Fibroblast of lung (primary cell): ENCODE results near the gene MRPS18A. TPM values are rescaled to one million over a fixed set of nuclear protein-coding genes. Genes with fewer than 3 reads are reported as not detected.
"Not testable (repeated sequence)": the region's sequence is repeated elsewhere in the genome, so short reads cannot be mapped to it uniquely, and the experiment has no call there.

ENCODE experiments used
- DNase-seq, 2 donors: peaks; one replicate each; pipeline versions ENCODE4 v3.0.0 to v3.0.0-alpha.2; 2010; ENCODE audit warnings: low read depth in 2 of 2
- H2AFZ ChIP-seq: 2 replicates; pipeline ENCODE4 v1.5.1; 2012; ENCODE audit warnings: low read length, control low read depth, inconsistent platforms
- H3K27ac ChIP-seq: 2 replicates; pipeline ENCODE4 v1.5.1; 2011; ENCODE audit warnings: low read length, control low read depth; ENCODE audit not compliant: insufficient read depth
- H3K27me3 ChIP-seq: 2 replicates; pipeline ENCODE4 v1.5.1; 2011; ENCODE audit warnings: mild to moderate bottlenecking, low read length; ENCODE audit not compliant: control insufficient read depth, insufficient read depth
- H3K36me3 ChIP-seq: 2 replicates; pipeline ENCODE4 v1.5.1; 2011; ENCODE audit warnings: low read length; ENCODE audit not compliant: control insufficient read depth, insufficient read depth
- H3K4me1 ChIP-seq: 2 replicates; pipeline ENCODE4 v1.5.1; 2011; ENCODE audit warnings: low read length; ENCODE audit not compliant: control insufficient read depth, insufficient read depth; ENCODE audit errors: extremely low read depth
- H3K4me2 ChIP-seq: 2 replicates; pipeline ENCODE4 v1.5.1; 2011; ENCODE audit warnings: low read length, control low read depth; ENCODE audit not compliant: insufficient read depth; ENCODE audit errors: extremely low read depth
- H3K4me3 ChIP-seq, 4 experiments: fragments of 200-600 bp in 1 of 4; sonication (generic) in 1 of 4; replicated peaks in 1 of 4; 2 replicates each; pipeline ENCODE4 v1.5.1; 2011 to 2016; ENCODE audit warnings: low read length in 4 of 4, low read depth in 3 of 4, mild to moderate bottlenecking in 3 of 4, control low read depth in 2 of 4, inconsistent platforms in 1 of 4, mixed read lengths in 1 of 4; ENCODE audit not compliant: insufficient read depth in 1 of 4; ENCODE audit errors: control extremely low read depth in 1 of 4
- H3K79me2 ChIP-seq: 2 replicates; pipeline ENCODE4 v1.5.1; 2012; ENCODE audit warnings: mild to moderate bottlenecking, low read length, inconsistent platforms; ENCODE audit not compliant: control insufficient read depth, insufficient read depth
- H3K9ac ChIP-seq: 2 replicates; pipeline ENCODE4 v1.5.1; 2011; ENCODE audit warnings: mild to moderate bottlenecking, low read length, control low read depth; ENCODE audit not compliant: insufficient read depth
- H3K9me3 ChIP-seq: 2 replicates; pipeline ENCODE4 v1.5.1; 2012; ENCODE audit warnings: low read depth, low read length; ENCODE audit not compliant: control insufficient read depth, insufficient read depth
- H4K20me1 ChIP-seq: 2 replicates; pipeline ENCODE4 v1.5.1; 2011; ENCODE audit warnings: low read length; ENCODE audit not compliant: control insufficient read depth, insufficient read depth; ENCODE audit errors: extremely low read depth
- CTCF ChIP-seq, 2 donors: IDR thresholded peaks in 1 of 2; conservative IDR thresholded peaks in 1 of 2; 1 replicate in 1 of 2; 2 replicates in 1 of 2; pipeline ENCODE4 v1.5.1; 2011 to 2012; ENCODE audit warnings: low read length in 2 of 2, control low read depth in 1 of 2, inconsistent platforms in 1 of 2, low read depth in 1 of 2, mild to moderate bottlenecking in 1 of 2
- EZH2 ChIP-seq: IDR thresholded peaks from 2 replicates; pipeline ENCODE4 v1.5.1; 2012; ENCODE audit warnings: low read length, control low read depth, mild to moderate bottlenecking; ENCODE audit errors: missing control alignments
- polyA plus RNA-seq, 2 donors: library from polyadenylated mRNA; depleted of rRNA in 1 of 2; stranded (reverse) in 1 of 2; unstranded in 1 of 2; fragments of >200 nt; gene quantifications; 2 replicates each; pipeline ENCODE4 v1.2.1, GENCODE V29; 2011 to 2012; ENCODE audit warnings: missing spikeins in 1 of 2
- total RNA-seq: library from RNA; depleted of rRNA; stranded (reverse); fragments of >200 nt; gene quantifications from 2 replicates; pipeline ENCODE4 v1.2.1, GENCODE V29; 2014

The MRPS18A gene
- total and polyA plus RNA-seq, 2 donors (not counting 1 experiment from before 2014, with no cell fraction given) = 31.8 to 42.1 TPM

GRCh38 chr6:43658161-43658560, 29.4 kb downstream of the MRPS18A start:
- Histone ChIP-seq H3K4me2 (no peak overlapping the region), H3K27ac (no peak overlapping the region), H2AFZ (no peak overlapping the region), H3K4me1 (no peaks in the 10 kb centered on the region), H3K79me2 (no peaks in the 10 kb centered on the region), H3K36me3 (no peaks in the 10 kb centered on the region), H3K4me3 (no peak overlapping the region), H4K20me1 (no peaks in the 10 kb centered on the region), H3K9ac (no peak overlapping the region), H3K9me3 (no peaks in the 10 kb centered on the region), H3K27me3 (no peaks in the 10 kb centered on the region)
- no peak for TF ChIP-seq EZH2
- DNase-seq = no peak

- Histone ChIP-seq H3K79me2 (no peaks in the 10 kb centered on the region), H3K4me3 (no peak overlapping the region), H3K27me3 (no peaks in the 10 kb centered on the region), H4K20me1 (no peaks in the 10 kb centered on the region), H3K9me3 (no peaks in the 10 kb centered on the region), H3K4me2 (no peak overlapping the region), H3K36me3 (no peaks in the 10 kb centered on the region), H3K9ac (no peak overlapping the region), H3K27ac (no peak overlapping the region), H3K4me1 (no peaks in the 10 kb centered on the region), H2AFZ (no peak overlapping the region)
- TF ChIP-seq EZH2 (no peak), CTCF (conservative IDR thresholded peaks at IDR 0.05 in 1 of 2, IDR thresholded peaks at IDR 0.05 in 1 of 2; ENCODE audit: low read depth in 1 of 2, low read length in 2 of 2) (no peak)
- DNase-seq = no peak
Measured at GRCh38 chr6:43657221-43657802, 30.3 kb downstream of the MRPS18A start.

DNA sequence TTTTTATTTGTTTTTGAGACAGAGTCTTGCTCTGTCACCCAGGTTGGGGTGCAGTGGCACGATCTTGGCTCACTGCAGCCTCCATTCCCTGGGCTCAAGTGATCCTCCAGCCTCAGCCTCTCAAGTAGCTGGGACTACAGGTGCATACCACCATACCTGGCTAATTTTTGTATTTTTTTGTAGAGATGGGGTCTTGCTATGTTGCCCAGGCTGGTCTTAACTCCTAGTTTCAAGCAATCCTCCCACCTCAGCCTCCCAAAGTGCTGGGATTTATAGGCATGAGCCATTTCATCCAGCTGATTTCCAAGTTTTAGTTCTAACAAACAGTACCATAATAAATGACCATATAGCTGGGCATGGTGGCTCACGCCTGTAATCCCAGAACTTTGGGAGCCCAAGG, 34.8 kb downstream of the MRPS18A start:
- H3K36me3 ChIP-seq, H3K9ac ChIP-seq, H3K4me3 ChIP-seq, DNase-seq, H3K4me2 ChIP-seq, H2AFZ ChIP-seq, H4K20me1 ChIP-seq, H3K4me1 ChIP-seq, H3K9me3 ChIP-seq, H3K27ac ChIP-seq, H3K27me3 ChIP-seq, H3K79me2 ChIP-seq: not testable (repeated sequence)

- DNase-seq = no peak
- no peak overlapping the region for H3K4me3 ChIP-seq
- H2AFZ ChIP-seq = no peak overlapping the region
- no peaks in the 10 kb centered on the region for H3K36me3 ChIP-seq
- no peaks in the 10 kb centered on the region for H3K27me3 ChIP-seq
- TF ChIP-seq CTCF (conservative IDR thresholded peaks at IDR 0.05 in 1 of 2, IDR thresholded peaks at IDR 0.05 in 1 of 2; ENCODE audit: low read depth in 1 of 2, low read length in 2 of 2) (no peak), EZH2 (no peak)
- no peaks in the 10 kb centered on the region for H4K20me1 ChIP-seq
- H3K4me1 ChIP-seq = no peaks in the 10 kb centered on the region
- H3K79me2 ChIP-seq = no peaks in the 10 kb centered on the region
- no peak overlapping the region for H3K27ac ChIP-seq
- H3K9me3 ChIP-seq = no peaks in the 10 kb centered on the region
- H3K9ac ChIP-seq = no peak overlapping the region
- no peak overlapping the region for H3K4me2 ChIP-seq
Measured at GRCh38 chr6:43648248-43648647, 39.3 kb downstream of the MRPS18A start.
